Measurements from ENCODE around the gene ARL11. TPM values are rescaled to one million over a fixed set of nuclear protein-coding genes. Genes with fewer than 3 reads are reported as not detected.

Gene ARL11
- total RNA-seq, 4 donors from 2014 or later: 0.33 to 1.2 (median 0.43) TPM

DNA sequence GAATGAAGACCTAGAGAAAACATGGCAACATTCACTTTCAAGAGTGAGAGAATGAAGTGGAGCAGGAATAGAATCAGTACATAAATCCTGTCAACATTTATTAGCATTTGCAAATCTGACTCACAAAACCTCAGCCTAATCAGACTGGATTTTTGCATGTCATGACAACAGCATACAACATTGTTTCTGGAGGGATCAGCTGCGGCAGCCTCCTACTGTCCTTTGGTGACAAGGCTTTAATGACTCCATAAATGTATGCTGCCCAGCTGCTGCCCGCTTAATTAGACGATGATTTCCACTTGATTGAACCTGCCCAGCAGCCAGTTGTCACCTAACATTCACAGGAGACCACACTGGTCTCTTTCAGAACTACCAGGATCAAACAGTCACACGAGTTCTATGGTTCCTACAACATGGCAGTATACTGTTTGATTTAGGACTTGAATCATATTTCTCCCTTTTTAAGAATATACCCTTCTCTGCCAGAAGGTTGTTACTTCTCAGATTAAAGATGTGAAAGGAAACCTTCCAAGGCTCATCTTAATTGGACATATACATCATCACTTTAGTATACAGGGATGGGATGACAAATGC is 53.6 kb downstream of the ARL11 start:
- no peaks in the 10 kb centered on the region for H3K27me3 ChIP-seq
- peaks cover 0 to 7% of the 10 kb centered on the region in 2 donors for H3K4me1 ChIP-seq
- no peak overlapping the region for H3K27ac ChIP-seq
- no peaks in the 10 kb centered on the region for H3K36me3 ChIP-seq
- H3K9me3 ChIP-seq: no peaks in the 10 kb centered on the region
- 81 to 94% methylated on average over 4 of the region's 4 CpGs for WGBS, 2 donors
- DNase-seq: no peak
- no peak for TF ChIP-seq POLR2A (IDR thresholded peaks at IDR 0.05)
- TF ChIP-seq, protein P1, sequence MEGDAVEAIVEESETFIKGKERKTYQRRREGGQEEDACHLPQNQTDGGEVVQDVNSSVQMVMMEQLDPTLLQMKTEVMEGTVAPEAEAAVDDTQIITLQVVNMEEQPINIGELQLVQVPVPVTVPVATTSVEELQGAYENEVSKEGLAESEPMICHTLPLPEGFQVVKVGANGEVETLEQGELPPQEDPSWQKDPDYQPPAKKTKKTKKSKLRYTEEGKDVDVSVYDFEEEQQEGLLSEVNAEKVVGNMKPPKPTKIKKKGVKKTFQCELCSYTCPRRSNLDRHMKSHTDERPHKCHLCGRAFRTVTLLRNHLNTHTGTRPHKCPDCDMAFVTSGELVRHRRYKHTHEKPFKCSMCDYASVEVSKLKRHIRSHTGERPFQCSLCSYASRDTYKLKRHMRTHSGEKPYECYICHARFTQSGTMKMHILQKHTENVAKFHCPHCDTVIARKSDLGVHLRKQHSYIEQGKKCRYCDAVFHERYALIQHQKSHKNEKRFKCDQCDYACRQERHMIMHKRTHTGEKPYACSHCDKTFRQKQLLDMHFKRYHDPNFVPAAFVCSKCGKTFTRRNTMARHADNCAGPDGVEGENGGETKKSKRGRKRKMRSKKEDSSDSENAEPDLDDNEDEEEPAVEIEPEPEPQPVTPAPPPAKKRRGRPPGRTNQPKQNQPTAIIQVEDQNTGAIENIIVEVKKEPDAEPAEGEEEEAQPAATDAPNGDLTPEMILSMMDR (IDR thresholded peaks at IDR 0.05): no peak
- H3K4me3 ChIP-seq (replicated peaks in 1 of 3): no peak overlapping the region
- intact Hi-C loops (cut with DNase I): no loop called here

Other genes with a start within 250 kb of the ARL11 start
- 10 to 100 TPM; 23.3 to 41.0 (median 31.0) TPM for gene CAB39L, start 184.4 kb upstream of the ARL11 start, total RNA-seq
- gene SETDB2, start 184.2 kb upstream of the ARL11 start, total RNA-seq: 10 to 100 TPM; 17.9 to 27.4 (median 22.1) TPM
- gene PHF11, start 132.6 kb upstream of the ARL11 start, total RNA-seq: 10 to 100 TPM; 53.9 to 71.4 (median 64.2) TPM
- 100 to 1,000 TPM in 2 of 4 donors, 10 to 100 TPM in 2; 82.2 to 172 (median 98.0) TPM for gene RCBTB1, start 42.9 kb upstream of the ARL11 start, total RNA-seq
- 100 to 1,000 TPM in 1 of 4 donors, 10 to 100 TPM in 3; 41.0 to 102 (median 66.9) TPM for gene EBPL, start 63.0 kb downstream of the ARL11 start, total RNA-seq
- 10 to 100 TPM; 29.5 to 34.6 (median 32.1) TPM for gene KPNA3, start 164.2 kb downstream of the ARL11 start, total RNA-seq